HCT116 (cell line): ENCODE data around the gene ZNRF2. TPM values are rescaled to one million over a fixed set of nuclear protein-coding genes. Genes with fewer than 3 reads are reported as not detected.

Experiments
- ATAC-seq: fragments of 200-7000 bp; cut with Tn5 transposase; 2 replicates; pipeline ENCODE4 v1.9.1; 2020; ENCODE audit warnings: mild to moderate bottlenecking, moderate library complexity
- BruUV-seq: library from RNA; stranded (reverse); fragments of 400-500 nt; replicated peaks from 2 replicates; lab custom pipeline; 2021; lab: Mats Ljungman, UMichigan
- CTCF ChIA-PET: fragments of 300-600 bp; sonication (Branson Sonifier 250); formaldehyde crosslinking; loops from one replicate; lab custom pipeline; 2021; ENCODE audit warnings: antibody characterized with exemption; lab: Charles Lee
- POLR2A ChIA-PET: fragments of 300-600, 350-600 bp; sonication (Branson Sonifier 250); formaldehyde crosslinking; loops from one replicate; lab custom pipeline; 2021; ENCODE audit warnings: antibody characterized with exemption; lab: Charles Lee
- RAD21 ChIA-PET, 2 experiments: fragments of 300-600 bp; sonication (Branson Sonifier 250); formaldehyde crosslinking; loops; one replicate each; lab custom pipeline; 2023; ENCODE audit warnings: low total read pairs in 2 of 2; ENCODE audit not compliant: uncharacterized antibody in 2 of 2, unreplicated experiment in 2 of 2, low non-redundant PET in 1 of 2; lab: Charles Lee
- DNase-seq: peaks from one replicate; pipeline ENCODE4 v3.0.0-alpha.2; 2010; ENCODE audit warnings: low read depth, low spot score
- H2AFZ ChIP-seq: fragments of 200-600 bp; shearing (Covaris generic), sonication (generic); 2 replicates; pipeline ENCODE4 v1.6.1; 2017; ENCODE audit warnings: low read depth, mixed run types, mixed read lengths, antibody characterized with exemption, low read length; ENCODE audit not compliant: poor library complexity, severe bottlenecking
- H3K27ac ChIP-seq: 2 replicates; pipeline ENCODE4 v1.5.1; 2012; ENCODE audit warnings: low read depth, low read length
- H3K27me3 ChIP-seq: fragments of 200-600 bp; sonication (generic); 2 replicates; pipeline ENCODE4 v1.6.1; 2016; ENCODE audit warnings: mixed run types, low read length, mixed read lengths; ENCODE audit not compliant: insufficient read depth
- H3K36me3 ChIP-seq, 2 experiments: fragments of 200-500 bp in 1 of 2; fragments of 200-600 bp in 1 of 2; sonication (Bioruptor generic) in 1 of 2; sonication (generic) in 1 of 2; 2 replicates each; pipeline versions ENCODE4 v1.5.1 to v1.6.1; 2014 to 2016; ENCODE audit warnings: low read length in 2 of 2, inconsistent platforms in 1 of 2, mixed read lengths in 1 of 2, mixed run types in 1 of 2; ENCODE audit not compliant: insufficient read depth in 2 of 2, control insufficient read depth in 1 of 2
- H3K4me1 ChIP-seq, 2 experiments: fragments of 200-600 bp in 1 of 2; sonication (generic) in 1 of 2; 2 replicates each; pipeline versions ENCODE4 v1.5.1 to v1.6.1; 2012 to 2017; ENCODE audit warnings: low read length in 2 of 2, inconsistent platforms in 1 of 2, mild to moderate bottlenecking in 1 of 2, mixed read lengths in 1 of 2, mixed run types in 1 of 2, moderate library complexity in 1 of 2; ENCODE audit not compliant: insufficient read depth in 2 of 2, control insufficient read depth in 1 of 2
- H3K4me2 ChIP-seq: fragments of 200-600 bp; sonication (generic); 2 replicates; pipeline ENCODE4 v1.6.1; 2017; ENCODE audit warnings: mixed run types, low read length, mixed read lengths
- H3K4me3 ChIP-seq, 2 experiments: fragments of 200-600 bp in 1 of 2; sonication (generic) in 1 of 2; replicated peaks in 1 of 2; 2 replicates each; pipeline ENCODE4 v1.5.1; 2011 to 2016; ENCODE audit warnings: low read length in 2 of 2, control low read depth in 1 of 2, low read depth in 1 of 2, mild to moderate bottlenecking in 1 of 2, mixed read lengths in 1 of 2, mixed run types in 1 of 2
- H3K79me2 ChIP-seq: fragments of 200-600 bp; sonication (generic); 2 replicates; pipeline ENCODE4 v1.6.1; 2017; ENCODE audit warnings: mild to moderate bottlenecking, mixed run types, low read length, moderate library complexity, mixed read lengths; ENCODE audit not compliant: insufficient read depth
- H3K9ac ChIP-seq: fragments of 200-600 bp; sonication (generic); 2 replicates; pipeline ENCODE4 v1.6.1; 2016; ENCODE audit warnings: low read length, mixed read lengths
- H3K9me2 ChIP-seq: fragments of 200-600 bp; sonication (generic), shearing (Covaris generic); 2 replicates; pipeline ENCODE4 v1.6.1; 2017; ENCODE audit warnings: mixed run types, mild to moderate bottlenecking, moderate library complexity; ENCODE audit not compliant: insufficient read depth
- H3K9me3 ChIP-seq, 2 experiments: fragments of 200-500 bp in 1 of 2; fragments of 200-600 bp in 1 of 2; sonication (Bioruptor generic) in 1 of 2; sonication (generic) in 1 of 2; 2 replicates each; pipeline ENCODE4 v1.6.1; 2014 to 2017; ENCODE audit warnings: low read length in 2 of 2, mixed read lengths in 2 of 2, inconsistent platforms in 1 of 2, low read depth in 1 of 2, mild to moderate bottlenecking in 1 of 2, mixed run types in 1 of 2, moderate library complexity in 1 of 2; ENCODE audit not compliant: control insufficient read depth in 1 of 2, insufficient read depth in 1 of 2
- H4K20me1 ChIP-seq: fragments of 200-600 bp; sonication (generic), shearing (Covaris generic); 2 replicates; pipeline ENCODE4 v1.6.1; 2017; ENCODE audit warnings: mixed run types, mild to moderate bottlenecking, moderate library complexity; ENCODE audit not compliant: insufficient read depth
- ELF1 ChIP-seq: IDR thresholded peaks from 2 replicates; pipeline ENCODE4 v1.6.1; 2012; ENCODE audit warnings: low read depth, borderline replicate concordance
- EZH2phosphoT487 ChIP-seq: fragments of 200-600 bp; IDR thresholded peaks from 2 replicates; pipeline ENCODE4 v1.6.1; 2018; ENCODE audit warnings: antibody characterized with exemption, borderline replicate concordance
- SIN3A ChIP-seq: IDR thresholded peaks from 2 replicates; pipeline ENCODE4 v1.6.1; 2012; ENCODE audit warnings: low read depth
- SRF ChIP-seq: IDR thresholded peaks from 2 replicates; pipeline ENCODE4 v1.6.1; 2012; ENCODE audit warnings: low read depth
- YY1 ChIP-seq: IDR thresholded peaks from 2 replicates; pipeline ENCODE4 v1.6.1; 2011; ENCODE audit warnings: low read length, low read depth, moderate library complexity, mild to moderate bottlenecking; ENCODE audit not compliant: insufficient replicate concordance; ENCODE audit errors: extremely low read depth
- ZFX ChIP-seq: fragments of 450-650 bp; IDR thresholded peaks from 2 replicates; pipeline ENCODE4 v1.6.1; 2017
- ZNF274 ChIP-seq: fragments of 200-500 bp; sonication (Bioruptor generic); IDR thresholded peaks from 2 replicates; pipeline ENCODE4 v1.6.1; 2014; ENCODE audit warnings: mild to moderate bottlenecking, low read depth, low read length, inconsistent platforms
- intact Hi-C: fragments of 100-400 bp; cut with micrococcal nuclease; formaldehyde crosslinking; loops from 2 replicates; pipeline ENCODE4 v1.10.0; 2022
- total RNA-seq: library from RNA; stranded (reverse); gene quantifications from one replicate; pipeline ENCODE4 v1.2.1, GENCODE V29; 2021; ENCODE audit not compliant: unreplicated experiment
- TF ChIP-seq, protein P1 (sequence below): IDR thresholded peaks from 2 replicates; pipeline ENCODE4 v1.6.1; 2012; ENCODE audit warnings: low read depth

Gene ZNRF2
- total RNA-seq, 1 experiment from 2014 or later = 10.2 TPM

- Histone ChIP-seq H3K4me2 (no peak overlapping the region), H3K79me2 (no peaks in the 10 kb centered on the region), H3K9me3 (no peaks in the 10 kb centered on the region), H3K27me3 (no peaks in the 10 kb centered on the region), H2AFZ (no peak overlapping the region), H3K27ac (no peak overlapping the region), H3K9me2 (no peaks in the 10 kb centered on the region), H3K36me3 (no peaks in the 10 kb centered on the region), H4K20me1 (no peaks in the 10 kb centered on the region)
- POLR2A ChIA-PET = no interaction called here
- RAD21 ChIA-PET = no interaction called here
- no TSS peak for BruUV-seq
- DNase-seq (no peak), ATAC-seq (no peak)
- CTCF ChIA-PET = no interaction called here
- intact Hi-C loops = no loop called here
- TF ChIP-seq SIN3A (no peak), YY1 (no peak), ZNF274 (no peak), SRF (no peak), ELF1 (no peak), EZH2phosphoT487 (no peak), ZFX (no peak)
- TF ChIP-seq, protein P1, sequence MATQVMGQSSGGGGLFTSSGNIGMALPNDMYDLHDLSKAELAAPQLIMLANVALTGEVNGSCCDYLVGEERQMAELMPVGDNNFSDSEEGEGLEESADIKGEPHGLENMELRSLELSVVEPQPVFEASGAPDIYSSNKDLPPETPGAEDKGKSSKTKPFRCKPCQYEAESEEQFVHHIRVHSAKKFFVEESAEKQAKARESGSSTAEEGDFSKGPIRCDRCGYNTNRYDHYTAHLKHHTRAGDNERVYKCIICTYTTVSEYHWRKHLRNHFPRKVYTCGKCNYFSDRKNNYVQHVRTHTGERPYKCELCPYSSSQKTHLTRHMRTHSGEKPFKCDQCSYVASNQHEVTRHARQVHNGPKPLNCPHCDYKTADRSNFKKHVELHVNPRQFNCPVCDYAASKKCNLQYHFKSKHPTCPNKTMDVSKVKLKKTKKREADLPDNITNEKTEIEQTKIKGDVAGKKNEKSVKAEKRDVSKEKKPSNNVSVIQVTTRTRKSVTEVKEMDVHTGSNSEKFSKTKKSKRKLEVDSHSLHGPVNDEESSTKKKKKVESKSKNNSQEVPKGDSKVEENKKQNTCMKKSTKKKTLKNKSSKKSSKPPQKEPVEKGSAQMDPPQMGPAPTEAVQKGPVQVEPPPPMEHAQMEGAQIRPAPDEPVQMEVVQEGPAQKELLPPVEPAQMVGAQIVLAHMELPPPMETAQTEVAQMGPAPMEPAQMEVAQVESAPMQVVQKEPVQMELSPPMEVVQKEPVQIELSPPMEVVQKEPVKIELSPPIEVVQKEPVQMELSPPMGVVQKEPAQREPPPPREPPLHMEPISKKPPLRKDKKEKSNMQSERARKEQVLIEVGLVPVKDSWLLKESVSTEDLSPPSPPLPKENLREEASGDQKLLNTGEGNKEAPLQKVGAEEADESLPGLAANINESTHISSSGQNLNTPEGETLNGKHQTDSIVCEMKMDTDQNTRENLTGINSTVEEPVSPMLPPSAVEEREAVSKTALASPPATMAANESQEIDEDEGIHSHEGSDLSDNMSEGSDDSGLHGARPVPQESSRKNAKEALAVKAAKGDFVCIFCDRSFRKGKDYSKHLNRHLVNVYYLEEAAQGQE = no peak
- TF ChIP-seq, all 23 proteins: peak for 0
- Histone ChIP-seq H3K4me1 (0 out of 4 replicates have a peak, but pooled peaks cover 0 to 3% of the 10 kb centered on the region in 2 experiments), H3K4me3 (no peak overlapping the region), H3K9ac (no peak overlapping the region)
Observed at GRCh38 chr7:30251708-30252329, 32.6 kb upstream of the ZNRF2 start.
